Chondrocyte (in vitro differentiated cells): ENCODE data around the gene FXYD3. TPM values are rescaled to one million over a fixed set of nuclear protein-coding genes. Genes with fewer than 3 reads are reported as not detected.

Source experiments
- DNase-seq: peaks from one replicate; pipeline ENCODE4 v3.0.0; 2021; ENCODE audit warnings: mixed read lengths, low spot score
- H3K27ac Mint-ChIP-seq: one replicate; pipeline ENCODE4 v1.8.0; 2021; ENCODE audit warnings: mild to moderate bottlenecking, moderate library complexity, mixed read lengths; ENCODE audit not compliant: unreplicated experiment
- H3K27me3 Mint-ChIP-seq: 2 replicates; pipeline ENCODE4 v1.8.0; 2021; ENCODE audit warnings: low read depth, mixed read lengths
- H3K36me3 Mint-ChIP-seq: 2 replicates; pipeline ENCODE4 v1.8.0; 2021; ENCODE audit warnings: low read depth, mixed read lengths
- H3K4me1 Mint-ChIP-seq: 2 replicates; pipeline ENCODE4 v1.8.0; 2021; ENCODE audit warnings: low read depth, mild to moderate bottlenecking, mixed read lengths
- H3K4me3 Mint-ChIP-seq: one replicate; pipeline ENCODE4 v1.8.0; 2021; ENCODE audit warnings: mild to moderate bottlenecking, moderate library complexity, mixed read lengths; ENCODE audit not compliant: unreplicated experiment
- H3K9me3 Mint-ChIP-seq: 2 replicates; pipeline ENCODE4 v1.8.0; 2021; ENCODE audit warnings: low read depth, mixed read lengths
- total RNA-seq: library from RNA; stranded (reverse); gene quantifications from 3 replicates; pipeline ENCODE4 v1.2.1, GENCODE V29; 2021
- TF ChIP-seq, protein P1 (sequence below): fragments of 200-600 bp; sonication (generic); IDR thresholded peaks from 2 replicates; pipeline ENCODE4 v1.5.0; 2021; ENCODE audit warnings: antibody characterized with exemption, mild to moderate bottlenecking, moderate library complexity

The FXYD3 gene
- total RNA-seq, 1 donor from 2014 or later: not detected

DNA sequence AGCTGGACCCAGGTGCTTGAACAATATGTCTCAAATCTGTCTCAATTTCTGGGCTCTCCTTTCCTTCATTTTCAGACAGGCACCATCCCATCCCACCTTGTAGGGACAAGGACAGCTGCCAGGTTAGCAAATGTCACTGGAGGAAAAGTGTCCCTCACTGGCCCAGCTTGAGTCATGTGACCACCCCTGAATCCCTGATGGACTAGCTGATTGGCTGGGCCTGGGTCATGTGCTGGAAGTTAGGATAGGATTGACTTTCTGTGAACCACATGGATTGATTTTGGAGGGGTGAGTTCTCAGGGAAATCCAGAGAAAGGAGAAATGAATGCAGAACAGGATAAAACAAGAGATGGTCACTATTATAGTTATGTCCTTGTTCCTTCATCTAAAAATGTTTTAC lies 28.2 kb upstream of the FXYD3 start:
- no peak overlapping the region for H3K4me3 Mint-ChIP-seq

DNA sequence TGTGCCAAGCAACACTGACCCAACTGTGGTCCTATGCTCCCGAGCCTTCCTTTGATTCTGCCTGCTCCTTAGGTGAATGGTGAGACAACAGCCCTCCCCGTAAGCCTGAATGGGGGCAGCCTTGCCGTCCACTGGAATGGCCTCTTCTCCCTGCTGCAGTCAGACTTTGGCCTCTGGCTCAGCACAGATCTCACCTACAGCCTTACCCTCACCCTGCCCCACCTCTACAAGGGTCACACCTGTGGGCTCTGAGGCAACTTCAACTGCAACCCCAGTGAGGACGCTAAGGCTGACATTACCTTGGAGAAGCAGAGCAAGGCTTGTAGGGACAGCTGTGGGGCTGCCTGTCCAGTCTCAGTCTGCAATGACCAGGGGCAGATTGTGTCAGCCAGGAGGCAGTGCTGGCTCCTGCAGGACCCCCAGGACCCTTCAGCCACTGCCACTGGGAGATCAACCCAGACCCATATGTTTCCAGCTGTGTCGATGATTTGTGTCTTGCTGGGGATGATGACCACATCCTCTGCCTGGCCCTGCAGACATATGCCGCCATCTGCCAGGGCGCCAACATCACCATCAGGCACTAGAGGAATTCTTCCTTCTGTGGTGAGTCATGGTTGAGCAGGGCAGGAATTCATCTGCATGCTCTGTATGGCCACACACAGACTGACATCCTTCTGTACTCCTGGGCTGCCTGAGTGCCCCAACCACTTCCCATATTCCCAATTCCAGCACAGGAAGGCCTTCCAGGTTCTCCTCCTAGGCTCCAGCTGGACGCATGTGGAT lies 27.3 kb upstream of the FXYD3 start:
- Mint-ChIP-seq H3K4me3 (no peak overlapping the region), H3K9me3 (no peaks in the 10 kb centered on the region), H3K27ac (peak overlapping the region; percentile 60), H3K36me3 (no peaks in the 10 kb centered on the region), H3K27me3 (no peaks in the 10 kb centered on the region), H3K4me1 (peaks cover 9% of the 10 kb centered on the region)
- no peak for DNase-seq
- TF ChIP-seq, protein P1, sequence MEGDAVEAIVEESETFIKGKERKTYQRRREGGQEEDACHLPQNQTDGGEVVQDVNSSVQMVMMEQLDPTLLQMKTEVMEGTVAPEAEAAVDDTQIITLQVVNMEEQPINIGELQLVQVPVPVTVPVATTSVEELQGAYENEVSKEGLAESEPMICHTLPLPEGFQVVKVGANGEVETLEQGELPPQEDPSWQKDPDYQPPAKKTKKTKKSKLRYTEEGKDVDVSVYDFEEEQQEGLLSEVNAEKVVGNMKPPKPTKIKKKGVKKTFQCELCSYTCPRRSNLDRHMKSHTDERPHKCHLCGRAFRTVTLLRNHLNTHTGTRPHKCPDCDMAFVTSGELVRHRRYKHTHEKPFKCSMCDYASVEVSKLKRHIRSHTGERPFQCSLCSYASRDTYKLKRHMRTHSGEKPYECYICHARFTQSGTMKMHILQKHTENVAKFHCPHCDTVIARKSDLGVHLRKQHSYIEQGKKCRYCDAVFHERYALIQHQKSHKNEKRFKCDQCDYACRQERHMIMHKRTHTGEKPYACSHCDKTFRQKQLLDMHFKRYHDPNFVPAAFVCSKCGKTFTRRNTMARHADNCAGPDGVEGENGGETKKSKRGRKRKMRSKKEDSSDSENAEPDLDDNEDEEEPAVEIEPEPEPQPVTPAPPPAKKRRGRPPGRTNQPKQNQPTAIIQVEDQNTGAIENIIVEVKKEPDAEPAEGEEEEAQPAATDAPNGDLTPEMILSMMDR: peak; percentile 18

More for the DNA sequence above, 28.2 kb upstream of the FXYD3 start:
- DNase-seq: no peak
- Mint-ChIP-seq H3K9me3 (no peaks in the 10 kb centered on the region), H3K27me3 (no peaks in the 10 kb centered on the region), H3K27ac (no peak overlapping the region), H3K4me1 (peaks cover 9% of the 10 kb centered on the region), H3K36me3 (no peaks in the 10 kb centered on the region)
- TF ChIP-seq, protein P1: no peak

DNA sequence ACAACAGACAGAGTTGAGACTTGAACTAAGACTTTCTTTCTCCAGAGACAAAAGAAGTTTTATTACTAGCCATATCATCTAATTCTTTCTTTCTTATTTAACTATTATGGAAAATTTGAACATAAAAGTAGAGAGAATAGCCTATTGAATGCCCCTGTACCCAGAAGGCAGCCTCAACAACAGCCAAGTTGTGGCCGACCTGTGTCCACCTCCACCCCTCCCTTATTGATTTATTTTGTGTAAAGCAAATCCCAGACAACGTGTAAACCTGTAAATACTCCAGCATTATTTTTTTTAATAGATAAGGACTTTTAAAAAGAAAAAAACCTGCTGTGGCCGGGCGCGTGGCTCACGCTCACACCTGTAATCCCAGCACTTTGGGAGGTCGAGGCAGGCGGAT lies 26.1 kb upstream of the FXYD3 start:
- Mint-ChIP-seq H3K4me1 (peaks cover 9% of the 10 kb centered on the region), H3K27ac (no peak overlapping the region), H3K4me3 (no peak overlapping the region), H3K36me3 (no peaks in the 10 kb centered on the region), H3K27me3 (no peaks in the 10 kb centered on the region), H3K9me3 (no peaks in the 10 kb centered on the region)
- TF ChIP-seq, protein P1: no peak
- DNase-seq: no peak

DNA sequence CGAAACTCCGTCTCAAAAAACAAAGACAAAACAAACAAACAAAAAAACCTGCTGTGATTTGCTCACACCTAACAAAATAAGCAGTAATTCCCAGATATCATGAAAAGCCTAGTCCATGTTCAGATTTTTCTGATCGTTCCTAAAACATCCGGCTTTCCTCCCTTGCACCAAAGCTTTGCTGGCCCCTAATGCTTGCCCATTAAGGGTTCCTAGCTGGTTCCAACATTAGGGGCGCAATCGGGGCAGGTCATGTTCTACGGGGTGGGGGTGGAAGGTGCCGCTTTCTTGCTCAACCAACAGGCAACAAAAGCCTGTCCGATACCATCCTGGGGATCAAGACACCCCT lies 25.5 kb upstream of the FXYD3 start:
- DNase-seq: no peak
- no peak overlapping the region for H3K27ac Mint-ChIP-seq
- H3K9me3 Mint-ChIP-seq: no peaks in the 10 kb centered on the region
- H3K4me1 Mint-ChIP-seq: peaks cover 9% of the 10 kb centered on the region
- no peaks in the 10 kb centered on the region for H3K36me3 Mint-ChIP-seq
- H3K4me3 Mint-ChIP-seq: no peak overlapping the region
- no peaks in the 10 kb centered on the region for H3K27me3 Mint-ChIP-seq
- TF ChIP-seq, protein P1: no peak

DNA sequence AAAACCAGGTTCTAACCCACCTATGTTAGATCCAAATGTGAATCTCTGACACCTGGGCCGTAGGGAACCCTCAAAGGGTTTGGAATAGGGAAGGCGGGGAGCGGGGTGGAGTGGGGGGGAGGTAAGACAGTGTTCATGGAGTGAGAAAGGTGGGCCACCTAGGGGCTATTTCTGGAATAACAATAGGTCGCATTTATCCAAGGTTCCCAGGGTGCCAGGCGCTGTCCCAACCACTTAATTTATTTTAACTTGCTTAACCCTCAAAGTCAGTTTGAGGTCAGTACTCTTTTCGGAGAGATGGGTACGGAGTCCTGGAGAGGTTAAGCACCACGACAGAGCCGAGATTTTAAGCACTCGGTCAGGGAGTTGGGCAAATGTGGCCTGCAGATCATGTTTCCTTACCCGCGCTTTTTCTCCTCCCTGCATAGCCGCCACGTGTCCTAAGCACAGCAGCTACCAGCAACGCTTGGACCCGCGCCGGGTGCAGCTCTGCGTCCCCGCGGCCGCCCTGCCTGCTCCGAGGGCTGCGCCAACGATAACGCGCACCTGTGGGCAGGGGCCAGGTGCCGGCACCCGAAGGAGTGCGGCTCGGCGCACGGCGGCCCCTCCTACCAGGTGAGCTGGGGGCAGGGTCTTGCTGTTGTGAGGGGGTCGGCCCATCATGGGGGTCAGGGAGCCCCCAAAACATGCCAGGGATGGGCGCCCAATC lies 25.0 kb upstream of the FXYD3 start:
- TF ChIP-seq, protein P1: peak; percentile 81
- no peaks in the 10 kb centered on the region for H3K27me3 Mint-ChIP-seq
- no peak overlapping the region for H3K4me3 Mint-ChIP-seq
- no peaks in the 10 kb centered on the region for H3K36me3 Mint-ChIP-seq
- no peaks in the 10 kb centered on the region for H3K9me3 Mint-ChIP-seq
- no peak overlapping the region for H3K27ac Mint-ChIP-seq
- H3K4me1 Mint-ChIP-seq: peaks cover 9% of the 10 kb centered on the region
- DNase-seq: no peak
